ENCODE data around the gene UTS2. TPM values are rescaled to one million over a fixed set of nuclear protein-coding genes. Genes with fewer than 3 reads are reported as not detected.

The UTS2 gene
- total RNA-seq, 1 experiment from 2014 or later: 31.0 TPM

DNA sequence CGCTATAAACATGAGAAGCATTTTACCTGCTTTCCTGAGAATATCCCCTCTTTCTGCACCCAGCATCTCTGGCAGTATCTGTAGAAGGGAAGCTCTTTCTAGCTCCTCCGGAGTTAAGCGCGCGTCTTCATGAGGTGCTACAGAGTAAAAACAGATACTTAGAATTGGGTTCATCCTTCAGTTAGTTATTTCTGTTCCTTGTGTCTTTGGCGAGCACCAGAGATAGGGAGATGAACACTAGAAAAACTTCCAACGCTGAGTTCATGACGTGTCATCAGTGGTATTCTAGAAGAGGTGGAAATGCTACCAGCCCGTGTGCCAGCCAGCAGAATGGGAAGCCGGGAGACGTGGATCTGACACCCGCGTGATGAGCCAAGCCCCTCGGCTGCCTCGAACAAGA is 2.1 kb downstream of the UTS2 start:
- no peaks in the 10 kb centered on the region for H3K9me3 ChIP-seq (ENCODE audit: low read depth, low read length, poor library complexity, severe bottlenecking)
- intact Hi-C loops (cut with micrococcal nuclease; ENCODE audit: unreplicated experiment): no loop called here
- BruUV-seq (replicated peaks): no TSS peak
- DNase-seq (ENCODE audit: low spot score): no peak
- POLR2A ChIA-PET (ENCODE audit: low non-redundant PET): no interaction called here
- no peak overlapping the region for H3K4me3 ChIP-seq (ENCODE audit: low read depth, low read length, poor library complexity, severe bottlenecking)
- TF ChIP-seq EZH2 (IDR thresholded peaks at IDR 0.05; ENCODE audit: borderline replicate concordance, low read depth, low read length, poor library complexity, severe bottlenecking): no peak
- TF ChIP-seq, protein P1, sequence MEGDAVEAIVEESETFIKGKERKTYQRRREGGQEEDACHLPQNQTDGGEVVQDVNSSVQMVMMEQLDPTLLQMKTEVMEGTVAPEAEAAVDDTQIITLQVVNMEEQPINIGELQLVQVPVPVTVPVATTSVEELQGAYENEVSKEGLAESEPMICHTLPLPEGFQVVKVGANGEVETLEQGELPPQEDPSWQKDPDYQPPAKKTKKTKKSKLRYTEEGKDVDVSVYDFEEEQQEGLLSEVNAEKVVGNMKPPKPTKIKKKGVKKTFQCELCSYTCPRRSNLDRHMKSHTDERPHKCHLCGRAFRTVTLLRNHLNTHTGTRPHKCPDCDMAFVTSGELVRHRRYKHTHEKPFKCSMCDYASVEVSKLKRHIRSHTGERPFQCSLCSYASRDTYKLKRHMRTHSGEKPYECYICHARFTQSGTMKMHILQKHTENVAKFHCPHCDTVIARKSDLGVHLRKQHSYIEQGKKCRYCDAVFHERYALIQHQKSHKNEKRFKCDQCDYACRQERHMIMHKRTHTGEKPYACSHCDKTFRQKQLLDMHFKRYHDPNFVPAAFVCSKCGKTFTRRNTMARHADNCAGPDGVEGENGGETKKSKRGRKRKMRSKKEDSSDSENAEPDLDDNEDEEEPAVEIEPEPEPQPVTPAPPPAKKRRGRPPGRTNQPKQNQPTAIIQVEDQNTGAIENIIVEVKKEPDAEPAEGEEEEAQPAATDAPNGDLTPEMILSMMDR (conservative IDR thresholded peaks at IDR 0.05; ENCODE audit: low read depth, low read length): no peak
- CTCF ChIA-PET: no interaction called here
- peaks cover 35% of the 10 kb centered on the region for H3K4me1 ChIP-seq (ENCODE audit: insufficient read depth, low read length, poor library complexity, severe bottlenecking)
- H3K27ac ChIP-seq (ENCODE audit: low read depth, low read length, poor library complexity, severe bottlenecking): no peak overlapping the region
- H3K36me3 ChIP-seq (ENCODE audit: insufficient read depth, low read length, poor library complexity, severe bottlenecking): no peaks in the 10 kb centered on the region
- no peaks in the 10 kb centered on the region for H3K27me3 ChIP-seq (replicated peaks; ENCODE audit: insufficient read depth, low read depth, low read length, poor library complexity)

DNA sequence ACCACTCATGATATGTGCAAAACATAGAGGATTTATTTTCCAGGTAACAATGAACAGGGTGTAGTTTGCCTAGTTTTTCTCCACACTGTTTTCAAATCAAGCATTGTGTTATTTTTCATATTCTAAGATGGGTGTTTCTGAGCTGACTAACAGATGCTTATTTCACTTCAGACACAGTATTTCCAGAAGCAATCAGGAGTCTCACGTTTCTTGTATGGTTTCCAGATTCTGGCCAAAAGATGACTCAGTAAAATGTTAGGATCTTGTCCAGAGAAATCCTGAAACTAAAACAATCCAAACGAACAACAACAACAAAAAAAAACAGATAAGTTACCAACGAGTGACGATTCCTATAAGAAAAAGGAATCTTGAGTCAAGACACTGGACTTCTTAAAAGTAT is 5.3 kb downstream of the UTS2 start:
- DNase-seq (ENCODE audit: low spot score): no peak

DNA sequence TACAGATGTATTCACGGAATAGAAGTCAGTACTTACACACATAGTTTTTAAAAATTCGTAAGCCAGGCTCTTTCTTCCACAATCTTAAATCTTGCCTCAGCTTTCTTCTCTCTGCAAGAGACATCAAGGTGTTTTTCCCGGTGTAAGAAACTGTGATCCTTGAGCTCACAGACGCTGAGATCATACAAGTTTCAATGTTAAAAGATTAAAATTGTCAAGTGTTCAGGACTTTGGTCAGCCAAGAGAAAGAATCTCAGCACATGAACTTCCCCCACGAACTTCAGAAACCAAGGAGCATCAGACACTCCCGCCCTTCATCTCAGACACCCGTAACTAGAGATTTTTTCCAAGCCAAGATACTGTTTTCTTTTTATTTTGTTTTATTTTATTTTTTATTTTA is 6.2 kb downstream of the UTS2 start:
- Histone ChIP-seq H3K9me3 (ENCODE audit: low read depth, low read length, poor library complexity, severe bottlenecking) (no peaks in the 10 kb centered on the region), H3K36me3 (ENCODE audit: insufficient read depth, low read length, poor library complexity, severe bottlenecking) (no peaks in the 10 kb centered on the region), H3K27me3 (replicated peaks; ENCODE audit: insufficient read depth, low read depth, low read length, poor library complexity) (no peaks in the 10 kb centered on the region), H3K4me1 (ENCODE audit: insufficient read depth, low read length, poor library complexity, severe bottlenecking) (peaks cover 7% of the 10 kb centered on the region), H3K27ac (ENCODE audit: low read depth, low read length, poor library complexity, severe bottlenecking) (no peak overlapping the region), H3K4me3 (ENCODE audit: low read depth, low read length, poor library complexity, severe bottlenecking) (no peak overlapping the region)
- no peak for TF ChIP-seq EZH2 (IDR thresholded peaks at IDR 0.05; ENCODE audit: borderline replicate concordance, low read depth, low read length, poor library complexity, severe bottlenecking)
- TF ChIP-seq, protein P1 (conservative IDR thresholded peaks at IDR 0.05; ENCODE audit: low read depth, low read length): no peak
- no TSS peak for BruUV-seq (replicated peaks)
- intact Hi-C loops (cut with micrococcal nuclease; ENCODE audit: unreplicated experiment): no loop called here
- ChIA-PET POLR2A (ENCODE audit: low non-redundant PET) (no interaction called here), CTCF (no interaction called here)
- DNase-seq (ENCODE audit: low spot score): no peak

More for the DNA sequence above, 5.3 kb downstream of the UTS2 start:
- H3K4me3 ChIP-seq (ENCODE audit: low read depth, low read length, poor library complexity, severe bottlenecking): no peak overlapping the region
- no peaks in the 10 kb centered on the region for H3K9me3 ChIP-seq (ENCODE audit: low read depth, low read length, poor library complexity, severe bottlenecking)
- no TSS peak for BruUV-seq (replicated peaks)
- intact Hi-C loops (cut with micrococcal nuclease; ENCODE audit: unreplicated experiment): no loop called here
- no peak for TF ChIP-seq EZH2 (IDR thresholded peaks at IDR 0.05; ENCODE audit: borderline replicate concordance, low read depth, low read length, poor library complexity, severe bottlenecking)
- TF ChIP-seq, protein P1 (conservative IDR thresholded peaks at IDR 0.05; ENCODE audit: low read depth, low read length): no peak
- no peaks in the 10 kb centered on the region for H3K36me3 ChIP-seq (ENCODE audit: insufficient read depth, low read length, poor library complexity, severe bottlenecking)
- CTCF ChIA-PET: no interaction called here
- POLR2A ChIA-PET (ENCODE audit: low non-redundant PET): interaction anchor here (0.6 kb wide), 1 partner anchor 65 kb away, joined by 4 read pairs; no protein-coding TSS in a partner anchor
- H3K27me3 ChIP-seq (replicated peaks; ENCODE audit: insufficient read depth, low read depth, low read length, poor library complexity): no peaks in the 10 kb centered on the region
- no peak overlapping the region for H3K27ac ChIP-seq (ENCODE audit: low read depth, low read length, poor library complexity, severe bottlenecking)
- H3K4me1 ChIP-seq (ENCODE audit: insufficient read depth, low read length, poor library complexity, severe bottlenecking): peaks cover 16% of the 10 kb centered on the region

Data from A673 (cell line).